ENCODE measurements around the gene CCDC17.

CCDC17 gene

GRCh38 chr1:45643321-45643720 lies 19.5 kb upstream of the CCDC17 start:
- Histone ChIP-seq H3K4me1 (ENCODE audit: insufficient read depth, insufficient read length) (no peaks in the 10 kb centered on the region), H3K36me3 (ENCODE audit: insufficient read depth, insufficient read length, low read length) (peaks cover 86% of the 10 kb centered on the region), H3K27me3 (ENCODE audit: insufficient read depth, insufficient read length) (no peaks in the 10 kb centered on the region), H3K9me3 (ENCODE audit: insufficient read depth, low read length) (no peaks in the 10 kb centered on the region), H3K4me3 (ENCODE audit: insufficient read length, low read depth) (no peak overlapping the region), H3K9ac (ENCODE audit: insufficient read length, low read depth) (no peak overlapping the region)
- no peak for TF ChIP-seq YY1 (IDR thresholded peaks at IDR 0.05; ENCODE audit: insufficient read depth, insufficient read length)
- no peak for TF ChIP-seq ZNF274 (IDR thresholded peaks at IDR 0.05; ENCODE audit: low read depth, low read length)
- no peak for TF ChIP-seq SUZ12 (IDR thresholded peaks at IDR 0.05; ENCODE audit: extremely low read depth, insufficient read depth, insufficient read length)
- no peak for DNase-seq (ENCODE audit: low read depth, low spot score)

- no peak for TF ChIP-seq ZNF274 (IDR thresholded peaks at IDR 0.05; ENCODE audit: low read depth, low read length)
- no peak for TF ChIP-seq SUZ12 (IDR thresholded peaks at IDR 0.05; ENCODE audit: extremely low read depth, insufficient read depth, insufficient read length)
- no peak for TF ChIP-seq YY1 (IDR thresholded peaks at IDR 0.05; ENCODE audit: insufficient read depth, insufficient read length)
- H3K9me3 ChIP-seq (ENCODE audit: insufficient read depth, low read length) = no peaks in the 10 kb centered on the region
- H3K27me3 ChIP-seq (ENCODE audit: insufficient read depth, insufficient read length) = no peaks in the 10 kb centered on the region
- DNase-seq (ENCODE audit: low read depth, low spot score) = no peak
- H3K9ac ChIP-seq (ENCODE audit: insufficient read length, low read depth) = no peak overlapping the region
- H3K4me1 ChIP-seq (ENCODE audit: insufficient read depth, insufficient read length) = no peaks in the 10 kb centered on the region
- no peak overlapping the region for H3K4me3 ChIP-seq (ENCODE audit: insufficient read length, low read depth)
- peaks cover 92% of the 10 kb centered on the region for H3K36me3 ChIP-seq (ENCODE audit: insufficient read depth, insufficient read length, low read length)
These were observed 16.4 kb upstream of the CCDC17 start for GRCh38 chr1:45640293-45640692.

- no peak for TF ChIP-seq SUZ12 (IDR thresholded peaks at IDR 0.05; ENCODE audit: extremely low read depth, insufficient read depth, insufficient read length)
- TF ChIP-seq ZNF274 (IDR thresholded peaks at IDR 0.05; ENCODE audit: low read depth, low read length) = no peak
- TF ChIP-seq YY1 (IDR thresholded peaks at IDR 0.05; ENCODE audit: insufficient read depth, insufficient read length) = no peak
- Histone ChIP-seq H3K27me3 (ENCODE audit: insufficient read depth, insufficient read length) (no peaks in the 10 kb centered on the region), H3K36me3 (ENCODE audit: insufficient read depth, insufficient read length, low read length) (peaks cover 95% of the 10 kb centered on the region), H3K4me1 (ENCODE audit: insufficient read depth, insufficient read length) (no peaks in the 10 kb centered on the region), H3K4me3 (ENCODE audit: insufficient read length, low read depth) (no peak overlapping the region), H3K9me3 (ENCODE audit: insufficient read depth, low read length) (no peaks in the 10 kb centered on the region), H3K9ac (ENCODE audit: insufficient read length, low read depth) (no peak overlapping the region)
- no peak for DNase-seq (ENCODE audit: low read depth, low spot score)
These were observed 11.4 kb upstream of the CCDC17 start for GRCh38 chr1:45635211-45635610.

- no peaks in the 10 kb centered on the region for H3K27me3 ChIP-seq (ENCODE audit: insufficient read depth, insufficient read length)
- H3K36me3 ChIP-seq (ENCODE audit: insufficient read depth, insufficient read length, low read length) = peaks cover 89% of the 10 kb centered on the region
- no peaks in the 10 kb centered on the region for H3K9me3 ChIP-seq (ENCODE audit: insufficient read depth, low read length)
- no peak overlapping the region for H3K4me3 ChIP-seq (ENCODE audit: insufficient read length, low read depth)
- no peaks in the 10 kb centered on the region for H3K4me1 ChIP-seq (ENCODE audit: insufficient read depth, insufficient read length)
- H3K9ac ChIP-seq (ENCODE audit: insufficient read length, low read depth) = no peak overlapping the region
- no peak for TF ChIP-seq SUZ12 (IDR thresholded peaks at IDR 0.05; ENCODE audit: extremely low read depth, insufficient read depth, insufficient read length)
- no peak for TF ChIP-seq YY1 (IDR thresholded peaks at IDR 0.05; ENCODE audit: insufficient read depth, insufficient read length)
- no peak for TF ChIP-seq ZNF274 (IDR thresholded peaks at IDR 0.05; ENCODE audit: low read depth, low read length)
- DNase-seq (ENCODE audit: low read depth, low spot score) = no peak
These were observed 6.6 kb upstream of the CCDC17 start for GRCh38 chr1:45630429-45630828.

- TF ChIP-seq ZNF274 (IDR thresholded peaks at IDR 0.05; ENCODE audit: low read depth, low read length) (no peak), YY1 (IDR thresholded peaks at IDR 0.05; ENCODE audit: insufficient read depth, insufficient read length) (no peak), SUZ12 (IDR thresholded peaks at IDR 0.05; ENCODE audit: extremely low read depth, insufficient read depth, insufficient read length) (no peak)
- no peaks in the 10 kb centered on the region for H3K4me1 ChIP-seq (ENCODE audit: insufficient read depth, insufficient read length)
- peaks cover 80% of the 10 kb centered on the region for H3K36me3 ChIP-seq (ENCODE audit: insufficient read depth, insufficient read length, low read length)
- no peak overlapping the region for H3K4me3 ChIP-seq (ENCODE audit: insufficient read length, low read depth)
- H3K9ac ChIP-seq (ENCODE audit: insufficient read length, low read depth) = no peak overlapping the region
- H3K9me3 ChIP-seq (ENCODE audit: insufficient read depth, low read length) = no peaks in the 10 kb centered on the region
- no peaks in the 10 kb centered on the region for H3K27me3 ChIP-seq (ENCODE audit: insufficient read depth, insufficient read length)
- DNase-seq (ENCODE audit: low read depth, low spot score) = no peak
These were observed 5.2 kb upstream of the CCDC17 start for GRCh38 chr1:45629035-45629434.

GRCh38 chr1:45622524-45623394 lies 1.1 kb downstream of the CCDC17 start:
- TF ChIP-seq ZNF274 (IDR thresholded peaks at IDR 0.05; ENCODE audit: low read depth, low read length) (no peak), SUZ12 (IDR thresholded peaks at IDR 0.05; ENCODE audit: extremely low read depth, insufficient read depth, insufficient read length) (no peak), YY1 (IDR thresholded peaks at IDR 0.05; ENCODE audit: insufficient read depth, insufficient read length) (no peak)
- Histone ChIP-seq H3K9ac (ENCODE audit: insufficient read length, low read depth) (no peak overlapping the region), H3K36me3 (ENCODE audit: insufficient read depth, insufficient read length, low read length) (peaks cover 55% of the 10 kb centered on the region), H3K27me3 (ENCODE audit: insufficient read depth, insufficient read length) (no peaks in the 10 kb centered on the region), H3K4me1 (ENCODE audit: insufficient read depth, insufficient read length) (peaks cover 3% of the 10 kb centered on the region), H3K4me3 (ENCODE audit: insufficient read length, low read depth) (no peak overlapping the region), H3K9me3 (ENCODE audit: insufficient read depth, low read length) (no peaks in the 10 kb centered on the region)
- no peak for DNase-seq (ENCODE audit: low read depth, low spot score)

- H3K27me3 ChIP-seq (ENCODE audit: insufficient read depth, insufficient read length) = no peaks in the 10 kb centered on the region
- H3K9ac ChIP-seq (ENCODE audit: insufficient read length, low read depth) = no peak overlapping the region
- peaks cover 55% of the 10 kb centered on the region for H3K36me3 ChIP-seq (ENCODE audit: insufficient read depth, insufficient read length, low read length)
- no peak for DNase-seq (ENCODE audit: low read depth, low spot score)
- TF ChIP-seq YY1 (IDR thresholded peaks at IDR 0.05; ENCODE audit: insufficient read depth, insufficient read length) (no peak), ZNF274 (IDR thresholded peaks at IDR 0.05; ENCODE audit: low read depth, low read length) (no peak), SUZ12 (IDR thresholded peaks at IDR 0.05; ENCODE audit: extremely low read depth, insufficient read depth, insufficient read length) (no peak)
- H3K4me3 ChIP-seq (ENCODE audit: insufficient read length, low read depth) = no peak overlapping the region
- peaks cover 3% of the 10 kb centered on the region for H3K4me1 ChIP-seq (ENCODE audit: insufficient read depth, insufficient read length)
- no peaks in the 10 kb centered on the region for H3K9me3 ChIP-seq (ENCODE audit: insufficient read depth, low read length)
These were observed 1.8 kb downstream of the CCDC17 start for GRCh38 chr1:45621895-45622523.

Measured in NT2/D1 (cell line).